Nucleus accumbens (tissue), 56 donors: Measurements from ENCODE around the gene MARVELD1.

Experiments
- DNase-seq, 56 donors: peaks; one replicate each; lab custom pipeline; 2025; lab: John Stamatoyannopoulos, UW

The MARVELD1 gene

GRCh38 chr10:97718659-97719142 is 5.2 kb downstream of the MARVELD1 start:
- DNase-seq = peak in 29 of 56 donors; percentile 11 to 74 (median 32)

- DNase-seq = no peak
These were observed 6.1 kb downstream of the MARVELD1 start for GRCh38 chr10:97719602-97720001.

- no peak for DNase-seq
These were observed 8.6 kb downstream of the MARVELD1 start for GRCh38 chr10:97721871-97722780.

- no peak for DNase-seq
These were observed 9.5 kb downstream of the MARVELD1 start for GRCh38 chr10:97723001-97723400.

- no peak for DNase-seq
These were observed 10.9 kb downstream of the MARVELD1 start for GRCh38 chr10:97724341-97724941.

GRCh38 chr10:97726636-97727178 is 13.2 kb downstream of the MARVELD1 start:
- peak in 1 of 56 donors; percentile 7 for DNase-seq

GRCh38 chr10:97729014-97729413 is 15.5 kb downstream of the MARVELD1 start:
- no peak for DNase-seq

- peak in 45 of 56 donors; percentile 10 to 85 (median 53) for DNase-seq
These were observed 18.0 kb downstream of the MARVELD1 start for GRCh38 chr10:97731346-97732051.

- DNase-seq = no peak
These were observed 18.5 kb downstream of the MARVELD1 start for GRCh38 chr10:97732052-97732359.

- DNase-seq = no peak
These were observed 19.7 kb downstream of the MARVELD1 start for GRCh38 chr10:97733256-97733655.

- no peak for DNase-seq
These were observed 20.5 kb downstream of the MARVELD1 start for GRCh38 chr10:97734021-97734420.

- DNase-seq = no peak
These were observed 22.9 kb downstream of the MARVELD1 start for GRCh38 chr10:97736403-97736901.

- peak; percentile 18 to 97 (median 88) for DNase-seq
These were observed 23.6 kb downstream of the MARVELD1 start, which contains the start of gene ZFYVE27 for GRCh38 chr10:97736902-97737769. Gene ZFYVE27 (plus strand): TSS chr10:97737128. CDS start chr10:97738478, 1,350 bp downstream.

GRCh38 chr10:97737770-97738265 is 24.3 kb downstream of the MARVELD1 start:
- no peak for DNase-seq

- no peak for DNase-seq
These were observed 25.1 kb downstream of the MARVELD1 start for GRCh38 chr10:97738616-97739015.

- DNase-seq = no peak
These were observed 27.1 kb downstream of the MARVELD1 start for GRCh38 chr10:97740613-97741012.

GRCh38 chr10:97743169-97743943 is 29.8 kb downstream of the MARVELD1 start:
- no peak for DNase-seq

- no peak for DNase-seq
These were observed 31.0 kb downstream of the MARVELD1 start for GRCh38 chr10:97744405-97745035.
